Measurements from ENCODE around the gene PAX7.

DNA sequence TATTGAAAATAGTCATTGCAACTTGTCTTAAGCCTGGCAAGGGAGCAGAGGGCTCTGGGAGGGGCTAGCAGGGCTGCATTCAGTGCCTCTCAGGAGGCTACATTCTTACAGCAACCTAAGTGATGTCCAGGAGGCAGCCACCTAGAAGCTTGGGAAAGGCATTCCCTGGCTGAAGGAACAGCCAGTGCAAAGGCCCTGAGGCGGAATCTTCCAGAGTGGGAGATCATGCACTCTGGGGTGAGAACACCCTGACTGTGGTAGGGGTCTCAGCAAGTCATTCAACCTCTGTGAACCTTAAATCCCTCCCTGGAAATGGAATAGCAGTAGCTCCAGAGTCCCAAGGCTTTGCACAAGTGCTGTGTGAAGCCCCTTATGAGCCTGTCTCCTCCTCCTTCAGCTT, 144.7 kb downstream of the PAX7 start:
- TF ChIP-seq, protein P1, sequence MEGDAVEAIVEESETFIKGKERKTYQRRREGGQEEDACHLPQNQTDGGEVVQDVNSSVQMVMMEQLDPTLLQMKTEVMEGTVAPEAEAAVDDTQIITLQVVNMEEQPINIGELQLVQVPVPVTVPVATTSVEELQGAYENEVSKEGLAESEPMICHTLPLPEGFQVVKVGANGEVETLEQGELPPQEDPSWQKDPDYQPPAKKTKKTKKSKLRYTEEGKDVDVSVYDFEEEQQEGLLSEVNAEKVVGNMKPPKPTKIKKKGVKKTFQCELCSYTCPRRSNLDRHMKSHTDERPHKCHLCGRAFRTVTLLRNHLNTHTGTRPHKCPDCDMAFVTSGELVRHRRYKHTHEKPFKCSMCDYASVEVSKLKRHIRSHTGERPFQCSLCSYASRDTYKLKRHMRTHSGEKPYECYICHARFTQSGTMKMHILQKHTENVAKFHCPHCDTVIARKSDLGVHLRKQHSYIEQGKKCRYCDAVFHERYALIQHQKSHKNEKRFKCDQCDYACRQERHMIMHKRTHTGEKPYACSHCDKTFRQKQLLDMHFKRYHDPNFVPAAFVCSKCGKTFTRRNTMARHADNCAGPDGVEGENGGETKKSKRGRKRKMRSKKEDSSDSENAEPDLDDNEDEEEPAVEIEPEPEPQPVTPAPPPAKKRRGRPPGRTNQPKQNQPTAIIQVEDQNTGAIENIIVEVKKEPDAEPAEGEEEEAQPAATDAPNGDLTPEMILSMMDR (IDR thresholded peaks at IDR 0.05): no peak
- TF ChIP-seq EZH2 (IDR thresholded peaks at IDR 0.05; ENCODE audit: borderline replicate concordance, insufficient read depth, low read depth, low read length, poor library complexity, severe bottlenecking): no peak

Measured in B cell (primary cell).